IPS-18c (cell line): ENCODE measurements around the gene CYP2D6.
"Not testable (repeated sequence)": the region's sequence is repeated elsewhere in the genome, so short reads cannot be mapped to it uniquely, and the experiment has no call there.

ENCODE experiments used
- H3K4me3 ChIP-seq: 2 replicates; pipeline ENCODE4 v1.7.0; 2013; ENCODE audit warnings: low read depth, mild to moderate bottlenecking, low read length, moderate library complexity; ENCODE audit not compliant: insufficient read depth
- H3K9me3 ChIP-seq: one replicate; pipeline ENCODE4 v1.6.1; 2013; ENCODE audit warnings: mild to moderate bottlenecking, low read length, moderate library complexity; ENCODE audit not compliant: control insufficient read depth, insufficient read depth

CYP2D6 gene

GRCh38 chr22:42130639-42131431 lies at the start of gene CYP2D6:
Gene CYP2D6, minus strand, starts transcription at chr22:42130810. Its CDS starts 19 bp downstream, at chr22:42130791.
- H3K4me3 ChIP-seq, H3K9me3 ChIP-seq: not testable (repeated sequence)

DNA sequence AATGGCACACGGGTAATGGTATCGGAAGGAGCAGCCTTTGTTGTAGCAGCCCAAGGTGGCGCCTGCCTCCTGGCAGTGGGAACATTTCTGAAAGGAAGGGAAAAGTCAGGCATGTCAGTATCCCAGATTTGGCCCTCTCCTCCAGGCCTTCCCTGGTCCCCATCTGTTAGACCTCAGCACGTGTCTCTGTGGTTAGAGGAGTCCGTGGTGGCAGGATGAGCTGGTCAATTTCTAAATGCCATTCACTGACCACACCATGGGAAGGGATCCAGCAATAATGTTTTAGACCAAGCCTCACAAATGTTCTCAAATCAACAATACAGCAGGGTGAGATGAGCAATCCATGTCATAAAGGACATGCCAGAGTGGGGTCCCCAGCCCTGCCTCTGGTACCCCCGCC lies 49.0 kb upstream of the CYP2D6 start:
- Histone ChIP-seq H3K4me3 (no peak overlapping the region), H3K9me3 (no peaks in the 10 kb centered on the region)

GRCh38 chr22:42178910-42179519 lies 48.4 kb upstream of the CYP2D6 start:
- Histone ChIP-seq H3K9me3 (no peaks in the 10 kb centered on the region), H3K4me3 (no peak overlapping the region)

DNA sequence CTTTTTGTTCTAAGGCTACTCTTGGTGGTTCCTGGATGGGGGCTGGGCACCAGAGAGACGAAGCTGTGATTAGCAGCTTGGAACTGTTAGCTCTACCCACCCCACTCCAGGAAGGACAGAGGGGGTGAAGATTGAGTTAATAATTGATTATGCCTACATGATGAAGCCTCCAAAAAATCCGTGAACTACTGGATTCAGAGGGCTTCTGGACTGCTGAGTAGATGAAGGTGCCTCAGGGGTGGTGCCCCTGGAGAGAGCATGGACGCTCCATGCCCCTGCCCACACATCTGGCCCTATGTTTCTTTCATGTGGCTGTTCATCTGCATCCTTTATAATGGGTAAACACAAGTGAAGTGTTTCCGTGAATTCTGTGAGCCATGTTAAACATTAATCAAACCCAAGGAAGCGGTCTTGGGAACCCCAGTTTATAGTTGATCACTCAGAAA lies 47.3 kb upstream of the CYP2D6 start:
- Histone ChIP-seq H3K9me3 (no peaks in the 10 kb centered on the region), H3K4me3 (no peak overlapping the region)

DNA sequence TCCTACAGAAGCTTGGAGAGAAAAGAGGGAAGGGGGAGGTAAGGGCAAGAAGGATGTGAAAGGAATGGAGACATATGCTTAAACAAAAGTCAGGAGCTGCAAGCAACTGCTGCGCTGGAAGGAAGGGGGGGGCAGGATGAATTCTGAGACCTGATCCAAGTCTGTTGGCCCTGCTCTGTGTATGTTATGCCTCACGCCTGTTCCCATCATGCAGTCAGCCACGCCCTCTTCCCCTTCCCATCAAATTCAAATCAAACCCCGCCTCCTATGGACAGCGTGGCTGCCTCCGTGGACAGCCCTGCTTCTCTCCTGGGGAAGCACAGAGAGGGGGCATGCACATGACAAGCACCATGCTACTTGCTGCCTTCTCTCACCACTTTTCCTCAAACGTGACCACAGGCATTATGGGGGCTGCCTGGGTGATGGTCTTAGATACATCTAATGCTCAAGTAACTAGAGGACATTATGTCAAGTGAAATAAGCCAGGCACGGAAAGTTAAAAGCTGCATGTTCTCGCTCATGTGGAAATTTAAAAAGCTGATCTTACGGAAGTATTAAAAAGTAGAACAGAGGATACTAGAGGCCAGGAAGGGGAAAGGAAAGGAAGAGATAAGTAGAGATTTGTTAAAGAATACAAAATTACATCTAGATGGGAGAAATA lies 45.8 kb upstream of the CYP2D6 start:
- Histone ChIP-seq H3K4me3 (no peak overlapping the region), H3K9me3 (no peaks in the 10 kb centered on the region)

DNA sequence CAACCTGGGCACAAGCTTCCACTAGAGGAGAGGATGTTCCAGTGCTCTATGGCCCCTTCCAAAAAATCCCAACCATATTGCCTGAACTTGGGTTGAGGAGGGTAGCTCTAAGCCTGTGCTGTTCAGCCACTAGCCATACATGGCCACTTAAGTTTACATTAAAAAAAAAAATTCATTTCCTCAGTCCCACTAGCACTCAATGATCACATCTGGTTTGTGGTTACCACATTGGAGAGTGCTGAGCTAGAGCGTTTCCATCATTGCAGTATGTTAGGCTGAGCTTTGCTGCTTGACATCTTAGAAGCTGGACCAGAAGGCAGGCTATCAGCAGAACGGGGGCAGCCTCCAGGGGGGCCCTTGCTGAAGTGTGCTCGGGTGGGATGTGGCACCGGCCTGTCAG lies 43.5 kb upstream of the CYP2D6 start:
- no peaks in the 10 kb centered on the region for H3K9me3 ChIP-seq
- H3K4me3 ChIP-seq = no peak overlapping the region

DNA sequence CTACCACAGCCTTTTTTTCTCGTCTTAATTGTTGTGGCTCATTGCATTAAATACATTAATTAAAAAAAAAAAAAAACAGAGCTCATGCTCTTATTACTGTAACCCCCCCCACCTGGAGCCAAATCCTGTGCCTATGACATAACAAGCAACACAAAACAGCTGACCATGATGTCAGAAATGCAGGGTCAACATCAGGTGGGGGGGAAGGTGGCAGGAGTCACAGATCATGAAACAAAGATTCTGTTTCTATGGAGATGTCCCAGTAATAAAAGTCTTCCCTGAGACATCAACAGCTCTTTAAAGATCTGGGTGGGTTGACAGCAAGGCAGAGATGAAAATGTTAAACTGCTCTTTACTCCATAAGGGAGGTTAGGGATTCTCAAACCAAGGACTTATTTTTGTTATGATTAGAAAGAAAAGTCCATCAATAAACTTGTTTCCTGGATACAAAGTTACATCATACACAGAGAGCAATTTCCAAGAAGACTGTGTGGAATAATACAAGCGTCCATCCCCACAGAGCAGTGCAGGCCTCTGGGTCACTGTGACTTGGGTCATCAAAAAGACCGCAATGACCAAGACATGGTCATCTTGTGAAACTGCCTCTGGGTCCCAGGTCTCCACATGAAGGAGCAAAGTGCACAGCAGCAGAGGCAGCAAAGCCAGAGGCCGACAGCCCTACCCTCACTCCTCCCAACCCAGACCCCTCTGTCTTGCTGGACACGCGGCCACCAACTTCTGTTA lies 42.7 kb upstream of the CYP2D6 start:
- no peak overlapping the region for H3K4me3 ChIP-seq
- no peaks in the 10 kb centered on the region for H3K9me3 ChIP-seq

DNA sequence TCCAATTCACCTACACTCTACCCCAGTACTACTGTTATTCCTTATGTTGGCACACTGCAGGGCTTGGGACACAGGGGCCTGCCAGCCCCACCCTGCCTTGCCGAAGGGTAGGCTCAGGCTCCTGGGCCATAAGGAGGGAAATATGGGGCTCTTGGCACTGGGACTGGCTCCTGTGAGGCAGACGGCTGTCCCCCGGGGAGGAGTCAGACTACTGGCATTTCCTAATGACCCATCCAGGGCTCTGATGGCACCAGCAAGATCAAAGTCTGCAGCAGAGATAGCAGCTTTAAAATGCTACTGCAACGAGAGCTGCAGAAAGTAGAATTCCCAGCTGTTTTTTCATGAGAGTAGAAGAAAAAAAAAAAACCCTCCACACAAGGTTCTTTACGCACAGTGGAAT lies 42.2 kb upstream of the CYP2D6 start:
- no peak overlapping the region for H3K4me3 ChIP-seq
- no peaks in the 10 kb centered on the region for H3K9me3 ChIP-seq

GRCh38 chr22:42171946-42172719 lies 41.5 kb upstream of the CYP2D6 start:
- Histone ChIP-seq H3K9me3 (no peaks in the 10 kb centered on the region), H3K4me3 (no peak overlapping the region)

DNA sequence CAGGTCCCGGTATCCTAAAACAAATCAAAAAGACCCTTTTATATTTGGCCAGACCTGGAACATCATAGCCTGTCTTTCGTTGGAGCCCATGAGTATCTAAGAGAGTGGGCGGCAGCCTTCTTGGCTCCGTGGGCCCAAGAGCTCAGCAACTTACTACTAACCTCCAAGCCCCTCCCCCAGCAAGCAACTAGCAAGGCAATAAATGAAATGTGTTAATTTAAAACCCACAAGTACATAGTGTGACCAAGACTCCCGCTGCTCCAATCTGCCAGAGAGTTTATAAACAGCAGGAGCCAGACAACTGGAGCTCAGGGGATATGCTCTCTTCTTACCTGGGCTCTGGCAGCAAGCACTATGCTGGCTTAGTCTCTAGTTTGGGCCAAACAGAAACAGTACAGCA lies 40.8 kb upstream of the CYP2D6 start:
- Histone ChIP-seq H3K4me3 (no peak overlapping the region), H3K9me3 (no peaks in the 10 kb centered on the region)

GRCh38 chr22:42170946-42171345 lies 40.3 kb upstream of the CYP2D6 start:
- Histone ChIP-seq H3K9me3 (no peaks in the 10 kb centered on the region), H3K4me3 (no peak overlapping the region)

DNA sequence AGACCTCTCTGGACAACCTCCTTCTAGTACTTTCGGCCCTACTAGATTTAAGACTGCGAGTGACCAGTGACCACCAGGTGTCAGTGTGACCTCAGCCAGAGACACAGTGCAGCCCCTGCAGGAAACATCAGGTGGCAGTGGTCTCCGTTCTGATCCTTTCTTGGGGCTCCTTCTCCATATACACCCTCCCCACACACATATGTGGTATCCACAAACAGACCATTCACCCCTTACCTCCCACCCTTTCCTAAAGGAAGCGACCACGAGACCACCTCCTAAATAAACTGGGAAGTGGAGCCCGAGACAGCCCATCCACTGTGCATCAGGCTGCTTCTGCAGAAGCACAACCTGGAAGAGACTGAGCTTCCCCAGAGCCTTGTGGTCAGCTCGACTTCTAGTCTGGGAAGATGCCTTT lies 38.5 kb upstream of the CYP2D6 start:
- no peak overlapping the region for H3K4me3 ChIP-seq
- no peaks in the 10 kb centered on the region for H3K9me3 ChIP-seq

DNA sequence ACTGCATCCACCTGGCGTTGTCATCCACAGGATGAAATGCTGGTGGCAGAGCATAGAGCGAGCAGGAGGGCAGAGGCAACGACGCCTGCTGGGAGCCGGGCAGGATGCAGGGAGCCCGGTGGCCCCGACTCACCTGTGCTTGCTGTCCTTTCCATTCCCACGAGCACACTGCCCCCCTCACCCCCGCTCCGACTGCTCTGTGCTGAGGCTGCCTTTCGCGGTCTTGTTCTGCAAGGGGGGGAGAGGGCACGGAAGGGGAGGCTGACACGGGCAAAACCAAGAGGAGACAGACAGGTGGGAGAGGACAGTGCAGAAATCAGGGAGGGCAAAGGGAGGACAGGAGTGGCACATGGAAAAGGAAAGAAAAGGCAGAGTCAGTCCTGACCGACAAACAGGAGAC lies 37.9 kb upstream of the CYP2D6 start:
- Histone ChIP-seq H3K9me3 (no peaks in the 10 kb centered on the region), H3K4me3 (no peak overlapping the region)

DNA sequence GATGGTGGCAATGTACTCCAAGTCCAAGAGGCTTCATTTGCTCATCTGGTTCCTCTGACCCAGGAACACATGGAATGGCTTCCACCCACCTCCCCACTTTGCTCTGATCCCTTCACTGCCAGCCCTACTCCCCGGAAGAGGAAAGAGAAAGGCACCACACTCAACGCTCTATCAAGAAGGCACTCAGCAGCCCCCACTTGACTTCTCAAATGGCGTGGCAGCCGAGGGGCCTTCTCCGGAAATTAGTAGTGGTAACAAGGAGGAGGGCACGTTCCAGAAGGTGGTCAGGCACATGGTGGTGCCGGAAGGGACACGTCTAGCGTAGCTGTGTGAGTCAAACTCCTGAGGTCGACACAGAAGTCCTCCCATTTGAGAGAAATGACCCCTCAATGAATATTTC lies 36.5 kb upstream of the CYP2D6 start:
- H3K4me3 ChIP-seq = no peak overlapping the region
- no peaks in the 10 kb centered on the region for H3K9me3 ChIP-seq

- Histone ChIP-seq H3K9me3 (peaks cover 4% of the 10 kb centered on the region), H3K4me3 (no peak overlapping the region)
Observed at GRCh38 chr22:42164901-42165300, 34.3 kb upstream of the CYP2D6 start.

GRCh38 chr22:42163515-42163914 lies 32.9 kb upstream of the CYP2D6 start:
- H3K9me3 ChIP-seq = peaks cover 4% of the 10 kb centered on the region
- no peak overlapping the region for H3K4me3 ChIP-seq
